HG02840 (cell line): ENCODE data around the gene ATP7B.

ENCODE experiments used
- ATAC-seq: cut with Tn5 transposase; IDR thresholded peaks from one replicate; pipeline ENCODE4 v1.9.1; 2021; ENCODE audit warnings: mild to moderate bottlenecking, moderate library complexity, moderate number of reproducible peaks; ENCODE audit not compliant: unreplicated experiment, low FRiP score

Gene ATP7B

GRCh38 chr13:51980908-51981307 lies 30.3 kb downstream of the ATP7B start:
- ATAC-seq, result no peak

GRCh38 chr13:51978796-51979556 lies 32.3 kb downstream of the ATP7B start:
- no peak for ATAC-seq

GRCh38 chr13:51977625-51978024 lies 33.6 kb downstream of the ATP7B start:
- ATAC-seq, result no peak

- ATAC-seq, result no peak
Observed at GRCh38 chr13:51976890-51977289, 34.4 kb downstream of the ATP7B start.

- no peak for ATAC-seq
Observed at GRCh38 chr13:51976423-51976822, 34.8 kb downstream of the ATP7B start.

GRCh38 chr13:51974482-51974881 lies 36.8 kb downstream of the ATP7B start:
- no peak for ATAC-seq

- ATAC-seq, result no peak
Observed at GRCh38 chr13:51971520-51972426, 39.5 kb downstream of the ATP7B start.

GRCh38 chr13:51970349-51970748 lies 40.9 kb downstream of the ATP7B start:
- no peak for ATAC-seq

GRCh38 chr13:51967482-51968446 lies 43.5 kb downstream of the ATP7B start:
- no peak for ATAC-seq

GRCh38 chr13:51966186-51966585 lies 45.1 kb downstream of the ATP7B start:
- no peak for ATAC-seq

GRCh38 chr13:51961493-51962403 lies 49.5 kb downstream of the ATP7B start:
- ATAC-seq, result no peak

GRCh38 chr13:51960766-51961165 lies 50.5 kb downstream of the ATP7B start:
- no peak for ATAC-seq

GRCh38 chr13:51959773-51960172 lies 51.5 kb downstream of the ATP7B start:
- peak; percentile 56 for ATAC-seq

- no peak for ATAC-seq
Observed at GRCh38 chr13:51958217-51958547, 53.1 kb downstream of the ATP7B start.

GRCh38 chr13:51957377-51958216 lies 53.7 kb downstream of the ATP7B start:
- no peak for ATAC-seq

GRCh38 chr13:51956717-51957116 lies 54.5 kb downstream of the ATP7B start:
- no peak for ATAC-seq

GRCh38 chr13:51955816-51956603 lies 55.2 kb downstream of the ATP7B start:
- ATAC-seq, result no peak

GRCh38 chr13:51955281-51955771 lies 55.9 kb downstream of the ATP7B start:
- no peak for ATAC-seq
